NCI-H510A (cell line): Measurements from ENCODE around the gene OTOS.

ENCODE experiments used
- DNase-seq: peaks from one replicate; lab custom pipeline; 2025; lab: John Stamatoyannopoulos, UW

OTOS gene

GRCh38 chr2:240114233-240114632, 26.2 kb downstream of the OTOS start:
- no peak for DNase-seq

GRCh38 chr2:240112914-240113690, 27.4 kb downstream of the OTOS start:
- DNase-seq: no peak

- DNase-seq: no peak
These were observed 29.2 kb downstream of the OTOS start for GRCh38 chr2:240111253-240111652.

- DNase-seq: no peak
These were observed 31.1 kb downstream of the OTOS start for GRCh38 chr2:240109386-240109785.

GRCh38 chr2:240107477-240107796, 33.0 kb downstream of the OTOS start:
- no peak for DNase-seq

- DNase-seq: no peak
These were observed 33.5 kb downstream of the OTOS start for GRCh38 chr2:240106765-240107476.

GRCh38 chr2:240105982-240106381, 34.5 kb downstream of the OTOS start:
- DNase-seq: no peak

GRCh38 chr2:240103136-240103535, 37.3 kb downstream of the OTOS start:
- DNase-seq: no peak

- no peak for DNase-seq
These were observed 42.1 kb downstream of the OTOS start for GRCh38 chr2:240098349-240098748.

- no peak for DNase-seq
These were observed 44.6 kb downstream of the OTOS start for GRCh38 chr2:240095556-240096523.

- DNase-seq: no peak
These were observed 51.2 kb downstream of the OTOS start for GRCh38 chr2:240089306-240089705.
